ENCODE measurements around the gene ZNF627. TPM values are rescaled to one million over a fixed set of nuclear protein-coding genes. Genes with fewer than 3 reads are reported as not detected.
"Not testable (repeated sequence)": the region's sequence is repeated elsewhere in the genome, so short reads cannot be mapped to it uniquely, and the experiment has no call there.

ZNF627 gene
- total and polyA plus RNA-seq, 8 donors = 10.5 to 42.4 (median 34.6) TPM

- no peak overlapping the region for H3K27ac ChIP-seq
- H3K27me3 ChIP-seq = no peaks in the 10 kb centered on the region
- ATAC-seq (no peak), DNase-seq (no peak)
- peaks cover 11 to 72% of the 10 kb centered on the region in 2 donors for H3K36me3 ChIP-seq
- peaks cover 4 to 30% of the 10 kb centered on the region in 2 donors for H3K9me3 ChIP-seq
- intact Hi-C loops (cut with DNase I) = no loop called here
- H3K4me1 ChIP-seq = no peaks in the 10 kb centered on the region
- no peak for TF ChIP-seq CTCF (IDR thresholded peaks at IDR 0.05)
- H3K4me3 ChIP-seq = no peak overlapping the region
These were observed 20.1 kb downstream of the ZNF627 start for GRCh38 chr19:11617180-11618062.

DNA sequence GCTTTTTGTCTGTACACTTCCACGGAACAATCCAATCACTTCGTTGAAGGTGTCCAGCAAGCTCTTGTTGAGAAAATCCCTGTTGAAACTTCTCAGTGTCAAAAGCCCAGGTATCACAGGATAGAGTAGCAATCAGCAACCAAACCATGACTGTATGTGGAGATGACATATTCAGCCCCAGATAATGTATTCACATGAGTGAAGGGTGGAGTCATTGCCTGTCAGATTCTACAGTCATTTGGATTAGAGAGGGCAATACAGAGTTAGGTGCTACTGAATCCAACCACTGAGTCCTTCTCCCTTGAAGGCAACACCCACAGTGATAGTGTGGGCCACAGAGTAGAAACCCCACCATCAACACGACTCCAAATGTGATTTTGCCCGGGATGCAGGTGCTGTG, 23.3 kb downstream of the ZNF627 start:
- ATAC-seq (no peak), DNase-seq (no peak)
- intact Hi-C loops (cut with DNase I) = no loop called here
- peaks cover 0 to 21% of the 10 kb centered on the region in 2 donors for H3K27me3 ChIP-seq
- no peak for TF ChIP-seq CTCF (IDR thresholded peaks at IDR 0.05)
- peaks cover 10 to 16% of the 10 kb centered on the region in 2 donors for H3K4me1 ChIP-seq
- no peak overlapping the region for H3K27ac ChIP-seq
- peaks cover 11 to 55% of the 10 kb centered on the region in 2 donors for H3K36me3 ChIP-seq
- no peak overlapping the region for H3K4me3 ChIP-seq
- H3K9me3 ChIP-seq = peaks cover 4 to 30% of the 10 kb centered on the region in 2 donors

GRCh38 chr19:11622401-11622800, 25.1 kb downstream of the ZNF627 start:
- DNase-seq; intact Hi-C loops (cut with DNase I); H3K4me3 ChIP-seq; ATAC-seq; H3K27ac ChIP-seq: not testable (repeated sequence)
- Histone ChIP-seq H3K9me3 (peaks cover 0 to 14% of the 10 kb centered on the region in 2 donors), H3K27me3 (peaks cover 0 to 22% of the 10 kb centered on the region in 2 donors), H3K36me3 (peaks cover under 1 to 36% of the 10 kb centered on the region in 2 donors), H3K4me1 (peaks cover 10 to 16% of the 10 kb centered on the region in 2 donors)

DNA sequence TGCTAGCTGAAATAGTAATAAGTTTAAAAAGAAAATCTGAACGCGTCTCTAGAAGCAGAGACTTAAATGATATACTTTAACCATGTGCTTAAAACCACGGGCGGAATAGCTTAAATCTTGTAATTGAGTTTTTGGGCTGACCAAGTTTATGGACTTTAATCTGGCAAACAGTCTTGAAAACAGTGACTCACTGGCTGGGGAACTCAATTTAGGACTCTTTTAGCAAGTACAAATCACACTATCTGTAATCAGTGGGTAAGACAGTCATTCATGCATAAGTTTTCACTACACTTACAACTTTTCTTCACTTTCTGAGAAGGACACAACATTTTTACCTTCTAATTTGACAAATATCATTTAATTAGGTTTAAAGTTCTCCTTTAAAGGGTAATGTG, 26.8 kb downstream of the ZNF627 start:
- no peak for TF ChIP-seq CTCF (IDR thresholded peaks at IDR 0.05)
- intact Hi-C loops (cut with DNase I) = no loop called here
- Histone ChIP-seq H3K36me3 (peaks cover 0 to 21% of the 10 kb centered on the region in 2 donors), H3K9me3 (no peaks in the 10 kb centered on the region), H3K27ac (peak overlapping the region in 1 of 2 donors; percentile 14), H3K4me1 (peaks cover 10 to 16% of the 10 kb centered on the region in 2 donors), H3K4me3 (no peak overlapping the region), H3K27me3 (peaks cover 0 to 22% of the 10 kb centered on the region in 2 donors)
- DNase-seq (no peak), ATAC-seq (peak; percentile 52)

- intact Hi-C loops (cut with DNase I) = no loop called here
- no peaks in the 10 kb centered on the region for H3K9me3 ChIP-seq
- no peak overlapping the region for H3K27ac ChIP-seq
- H3K36me3 ChIP-seq = no peaks in the 10 kb centered on the region
- ATAC-seq = no peak
- TF ChIP-seq CTCF (IDR thresholded peaks at IDR 0.05) = no peak
- peak in 1 of 4 donors; percentile 19 for DNase-seq
- H3K27me3 ChIP-seq = peaks cover 0 to 22% of the 10 kb centered on the region in 2 donors
- no peak overlapping the region for H3K4me3 ChIP-seq
- H3K4me1 ChIP-seq = peaks cover 10 to 16% of the 10 kb centered on the region in 2 donors
These were observed 29.0 kb downstream of the ZNF627 start for GRCh38 chr19:11626252-11626651.

All from left lung (tissue), 10 donors.